K562 (cell line): ENCODE data around the gene RTN4.

ENCODE experiments used
- E2F3 ChIP-seq: fragments of 250-450 bp; sonication (Bioruptor Pico); IDR thresholded peaks from 2 replicates; pipeline ENCODE4 v1.4.0; 2020; ENCODE audit warnings: mild to moderate bottlenecking
- FOXK1 ChIP-seq: sonication (generic); formaldehyde crosslinking; IDR thresholded peaks from 2 replicates; pipeline ENCODE4 v1.8.0; 2022; ENCODE audit warnings: missing genetic modification reagents, mild to moderate bottlenecking, borderline replicate concordance
- HBP1 ChIP-seq: fragments of 450-650 bp; formaldehyde crosslinking; IDR thresholded peaks from 2 replicates; pipeline ENCODE4 v1.4.0; 2022; ENCODE audit warnings: missing genetic modification characterization
- ILF3 ChIP-seq: fragments of 450-650 bp; IDR thresholded peaks from 2 replicates; pipeline ENCODE4 v1.6.1; 2018; ENCODE audit warnings: antibody characterized with exemption, mild to moderate bottlenecking, moderate library complexity, borderline replicate concordance
- JUNB ChIP-seq: fragments of 450-650 bp; formaldehyde crosslinking; conservative IDR thresholded peaks from 2 replicates; pipeline ENCODE4 v1.4.0; 2020; ENCODE audit warnings: mild to moderate bottlenecking
- POLR2A ChIP-seq: fragments of 450-650 bp; conservative IDR thresholded peaks from 2 replicates; pipeline ENCODE4 v1.6.1; 2016
- ZNF354B ChIP-seq: fragments of 250-450 bp; sonication (Bioruptor Pico); IDR thresholded peaks from 2 replicates; pipeline ENCODE4 v1.4.0; 2020
- TF ChIP-seq, protein P1 (sequence below): sonication (generic); formaldehyde crosslinking; IDR thresholded peaks from 2 replicates; pipeline ENCODE4 v1.8.1; 2023; ENCODE audit warnings: mild to moderate bottlenecking, missing genetic modification reagents
- TF ChIP-seq, protein P2 (sequence below): fragments of 450-650 bp; formaldehyde crosslinking; IDR thresholded peaks from 2 replicates; pipeline ENCODE4 v1.4.0; 2020; ENCODE audit warnings: mild to moderate bottlenecking
- TF ChIP-seq, protein P3 (sequence below), 3 experiments: IDR thresholded peaks in 2 of 3; conservative IDR thresholded peaks in 1 of 3; 2 replicates each; pipeline ENCODE4 v1.5.1; 2011 to 2012; ENCODE audit warnings: low read length in 3 of 3, mild to moderate bottlenecking in 3 of 3, control low read depth in 2 of 3, improper control_type of control experiment in 1 of 3, inconsistent platforms in 1 of 3, low read depth in 1 of 3, mixed read lengths in 1 of 3, moderate library complexity in 1 of 3; ENCODE audit not compliant: insufficient read depth in 2 of 3
- TF ChIP-seq, protein P4 (sequence below): fragments of 250-450 bp; sonication (Bioruptor Pico); IDR thresholded peaks from 2 replicates; pipeline ENCODE4 v1.4.0; 2020; ENCODE audit warnings: mild to moderate bottlenecking, moderate library complexity

GRCh38 chr2:55043841-55044240, 6.4 kb downstream of the RTN4 start:
- TF ChIP-seq POLR2A: no peak
- no peak for TF ChIP-seq FOXK1 (CRISPR knock-in tag)
- TF ChIP-seq, protein P1, sequence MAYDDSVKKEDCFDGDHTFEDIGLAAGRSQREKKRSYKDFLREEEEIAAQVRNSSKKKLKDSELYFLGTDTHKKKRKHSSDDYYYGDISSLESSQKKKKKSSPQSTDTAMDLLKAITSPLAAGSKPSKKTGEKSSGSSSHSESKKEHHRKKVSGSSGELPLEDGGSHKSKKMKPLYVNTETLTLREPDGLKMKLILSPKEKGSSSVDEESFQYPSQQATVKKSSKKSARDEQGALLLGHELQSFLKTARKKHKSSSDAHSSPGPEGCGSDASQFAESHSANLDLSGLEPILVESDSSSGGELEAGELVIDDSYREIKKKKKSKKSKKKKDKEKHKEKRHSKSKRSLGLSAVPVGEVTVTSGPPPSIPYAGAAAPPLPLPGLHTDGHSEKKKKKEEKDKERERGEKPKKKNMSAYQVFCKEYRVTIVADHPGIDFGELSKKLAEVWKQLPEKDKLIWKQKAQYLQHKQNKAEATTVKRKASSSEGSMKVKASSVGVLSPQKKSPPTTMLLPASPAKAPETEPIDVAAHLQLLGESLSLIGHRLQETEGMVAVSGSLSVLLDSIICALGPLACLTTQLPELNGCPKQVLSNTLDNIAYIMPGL (CRISPR knock-in tag): no peak
- TF ChIP-seq, protein P2, sequence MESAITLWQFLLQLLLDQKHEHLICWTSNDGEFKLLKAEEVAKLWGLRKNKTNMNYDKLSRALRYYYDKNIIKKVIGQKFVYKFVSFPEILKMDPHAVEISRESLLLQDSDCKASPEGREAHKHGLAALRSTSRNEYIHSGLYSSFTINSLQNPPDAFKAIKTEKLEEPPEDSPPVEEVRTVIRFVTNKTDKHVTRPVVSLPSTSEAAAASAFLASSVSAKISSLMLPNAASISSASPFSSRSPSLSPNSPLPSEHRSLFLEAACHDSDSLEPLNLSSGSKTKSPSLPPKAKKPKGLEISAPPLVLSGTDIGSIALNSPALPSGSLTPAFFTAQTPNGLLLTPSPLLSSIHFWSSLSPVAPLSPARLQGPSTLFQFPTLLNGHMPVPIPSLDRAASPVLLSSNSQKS (CRISPR knock-in tag): no peak
- TF ChIP-seq HBP1 (CRISPR knock-in tag): no peak
- TF ChIP-seq, protein P3, sequence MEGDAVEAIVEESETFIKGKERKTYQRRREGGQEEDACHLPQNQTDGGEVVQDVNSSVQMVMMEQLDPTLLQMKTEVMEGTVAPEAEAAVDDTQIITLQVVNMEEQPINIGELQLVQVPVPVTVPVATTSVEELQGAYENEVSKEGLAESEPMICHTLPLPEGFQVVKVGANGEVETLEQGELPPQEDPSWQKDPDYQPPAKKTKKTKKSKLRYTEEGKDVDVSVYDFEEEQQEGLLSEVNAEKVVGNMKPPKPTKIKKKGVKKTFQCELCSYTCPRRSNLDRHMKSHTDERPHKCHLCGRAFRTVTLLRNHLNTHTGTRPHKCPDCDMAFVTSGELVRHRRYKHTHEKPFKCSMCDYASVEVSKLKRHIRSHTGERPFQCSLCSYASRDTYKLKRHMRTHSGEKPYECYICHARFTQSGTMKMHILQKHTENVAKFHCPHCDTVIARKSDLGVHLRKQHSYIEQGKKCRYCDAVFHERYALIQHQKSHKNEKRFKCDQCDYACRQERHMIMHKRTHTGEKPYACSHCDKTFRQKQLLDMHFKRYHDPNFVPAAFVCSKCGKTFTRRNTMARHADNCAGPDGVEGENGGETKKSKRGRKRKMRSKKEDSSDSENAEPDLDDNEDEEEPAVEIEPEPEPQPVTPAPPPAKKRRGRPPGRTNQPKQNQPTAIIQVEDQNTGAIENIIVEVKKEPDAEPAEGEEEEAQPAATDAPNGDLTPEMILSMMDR (IDR thresholded peaks at IDR 0.05 in 2 of 3, conservative IDR thresholded peaks at IDR 0.05 in 1 of 3; ENCODE audit: insufficient read depth in 2 of 3, low read depth in 1 of 3, low read length in 3 of 3): no peak
- no peak for TF ChIP-seq JUNB
- TF ChIP-seq ILF3: no peak
- TF ChIP-seq ZNF354B (CRISPR knock-in tag): no peak
- TF ChIP-seq, protein P4, sequence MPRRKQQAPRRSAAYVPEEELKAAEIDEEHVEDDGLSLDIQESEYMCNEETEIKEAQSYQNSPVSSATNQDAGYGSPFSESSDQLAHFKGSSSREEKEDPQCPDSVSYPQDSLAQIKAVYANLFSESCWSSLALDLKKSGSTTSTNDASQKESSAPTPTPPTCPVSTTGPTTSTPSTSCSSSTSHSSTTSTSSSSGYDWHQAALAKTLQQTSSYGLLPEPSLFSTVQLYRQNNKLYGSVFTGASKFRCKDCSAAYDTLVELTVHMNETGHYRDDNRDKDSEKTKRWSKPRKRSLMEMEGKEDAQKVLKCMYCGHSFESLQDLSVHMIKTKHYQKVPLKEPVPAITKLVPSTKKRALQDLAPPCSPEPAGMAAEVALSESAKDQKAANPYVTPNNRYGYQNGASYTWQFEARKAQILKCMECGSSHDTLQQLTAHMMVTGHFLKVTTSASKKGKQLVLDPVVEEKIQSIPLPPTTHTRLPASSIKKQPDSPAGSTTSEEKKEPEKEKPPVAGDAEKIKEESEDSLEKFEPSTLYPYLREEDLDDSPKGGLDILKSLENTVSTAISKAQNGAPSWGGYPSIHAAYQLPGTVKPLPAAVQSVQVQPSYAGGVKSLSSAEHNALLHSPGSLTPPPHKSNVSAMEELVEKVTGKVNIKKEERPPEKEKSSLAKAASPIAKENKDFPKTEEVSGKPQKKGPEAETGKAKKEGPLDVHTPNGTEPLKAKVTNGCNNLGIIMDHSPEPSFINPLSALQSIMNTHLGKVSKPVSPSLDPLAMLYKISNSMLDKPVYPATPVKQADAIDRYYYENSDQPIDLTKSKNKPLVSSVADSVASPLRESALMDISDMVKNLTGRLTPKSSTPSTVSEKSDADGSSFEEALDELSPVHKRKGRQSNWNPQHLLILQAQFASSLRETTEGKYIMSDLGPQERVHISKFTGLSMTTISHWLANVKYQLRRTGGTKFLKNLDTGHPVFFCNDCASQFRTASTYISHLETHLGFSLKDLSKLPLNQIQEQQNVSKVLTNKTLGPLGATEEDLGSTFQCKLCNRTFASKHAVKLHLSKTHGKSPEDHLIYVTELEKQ (CRISPR knock-in tag): no peak
- TF ChIP-seq E2F3 (CRISPR knock-in tag): no peak
